Stimulated activated CD4-positive, alpha-beta T cell treated with anti-CD3 and anti-CD28 coated beads, Interleukin-2, amount 100 ng/mL, for 24 hours (primary cell): ENCODE results near the gene APOL6.
A peak's percentile ranks its signal among the peaks of the same experiment; 100 is the strongest.
"Not testable (repeated sequence)": the region's sequence is repeated elsewhere in the genome, so short reads cannot be mapped to it uniquely, and the experiment has no call there.

ENCODE experiments used
- DNase-seq, 2 donors: peaks; one replicate each; pipeline ENCODE4 v3.0.0-alpha.2; 2020

The APOL6 gene

DNA sequence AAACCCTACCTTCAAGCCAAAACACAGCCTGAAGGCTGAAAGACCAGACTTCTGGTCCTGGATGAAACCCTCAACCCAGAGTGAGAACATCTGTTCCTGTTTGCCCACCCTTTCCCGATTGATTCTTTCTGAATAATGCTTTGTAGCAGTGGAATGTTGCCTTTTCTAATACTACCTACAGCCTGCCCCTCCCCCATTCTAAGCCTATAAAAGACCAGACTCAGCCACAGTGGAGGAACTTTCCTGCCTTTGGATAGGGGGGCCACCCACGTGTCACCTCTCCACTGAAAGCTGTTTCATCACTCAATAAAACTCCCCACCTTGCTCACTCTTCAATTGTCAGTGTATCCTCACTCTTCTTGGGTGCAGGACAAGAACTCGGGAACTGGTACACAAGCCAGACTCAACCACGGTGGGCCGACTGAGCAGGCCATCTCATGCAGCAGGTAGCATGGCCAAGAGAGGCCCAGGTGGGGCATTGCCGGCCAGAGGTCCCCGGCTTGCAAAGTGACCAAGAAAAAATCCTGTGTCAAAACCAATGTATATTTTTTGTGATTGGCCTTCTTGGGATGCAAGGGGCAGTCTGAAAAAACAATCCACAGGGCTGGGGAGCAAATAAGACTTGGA is 6.6 kb upstream of the APOL6 start:
- DNase-seq: no peak

DNA sequence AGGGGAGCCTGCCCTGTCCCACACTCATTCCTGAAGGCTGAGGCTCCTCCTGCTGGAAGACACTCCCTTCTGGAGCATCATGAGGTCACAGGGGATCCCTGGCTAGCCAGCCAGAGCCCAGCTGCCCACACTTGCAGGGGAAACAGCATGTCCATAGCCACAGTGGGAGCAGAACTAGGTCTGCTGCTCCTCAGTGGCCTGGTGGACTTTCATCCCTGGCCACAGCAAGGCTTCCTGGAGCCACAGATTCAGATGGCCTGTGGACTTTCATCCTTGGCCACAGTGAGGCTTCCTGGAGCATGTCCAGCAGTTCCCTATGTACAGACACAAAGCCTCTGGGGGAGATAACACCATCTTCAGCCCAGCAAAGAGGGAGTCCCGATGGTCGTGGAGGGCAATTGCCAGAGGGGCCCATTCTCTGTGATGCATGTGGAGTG is 5.9 kb upstream of the APOL6 start:
- DNase-seq: no peak

DNA sequence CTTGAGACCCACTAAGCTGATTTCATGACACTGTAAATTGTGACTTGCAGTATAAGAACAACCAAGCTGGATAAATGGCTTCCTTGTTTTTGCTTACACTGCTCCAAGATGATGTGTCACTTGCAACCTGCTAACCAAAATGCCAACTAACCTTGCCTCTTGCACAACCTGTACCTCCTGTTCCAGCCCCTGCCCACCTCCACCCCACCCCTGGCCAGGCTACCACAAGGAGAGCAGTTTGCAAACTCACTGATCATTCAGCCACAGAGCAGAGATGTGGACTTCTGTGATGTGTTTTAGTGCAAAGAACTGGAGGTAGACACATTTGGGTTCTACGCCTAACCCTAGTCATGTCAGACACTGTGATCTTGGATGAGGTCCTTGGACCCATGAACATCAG is 4.3 kb upstream of the APOL6 start:
- no peak for DNase-seq

DNA sequence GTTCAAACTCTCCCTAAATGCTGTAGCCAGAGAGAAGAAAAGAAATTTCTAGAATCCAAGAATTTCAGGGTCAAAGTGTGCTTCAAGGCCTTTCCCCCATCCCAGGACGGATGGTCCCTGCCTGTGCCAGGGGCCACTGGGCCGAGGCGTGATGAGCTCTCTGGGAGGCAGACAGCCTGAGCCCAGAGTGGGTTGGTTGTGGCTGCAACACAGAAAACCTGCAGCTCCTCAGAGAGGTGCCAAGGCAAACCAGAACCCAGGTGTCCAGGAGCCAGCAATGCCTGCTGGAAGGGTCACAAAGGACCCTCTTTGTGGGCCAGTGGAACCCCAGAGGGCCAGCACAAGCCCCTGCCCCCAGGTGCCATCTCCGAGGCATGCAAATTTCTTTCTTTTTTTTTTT is 2.6 kb upstream of the APOL6 start:
- no peak for DNase-seq

DNA sequence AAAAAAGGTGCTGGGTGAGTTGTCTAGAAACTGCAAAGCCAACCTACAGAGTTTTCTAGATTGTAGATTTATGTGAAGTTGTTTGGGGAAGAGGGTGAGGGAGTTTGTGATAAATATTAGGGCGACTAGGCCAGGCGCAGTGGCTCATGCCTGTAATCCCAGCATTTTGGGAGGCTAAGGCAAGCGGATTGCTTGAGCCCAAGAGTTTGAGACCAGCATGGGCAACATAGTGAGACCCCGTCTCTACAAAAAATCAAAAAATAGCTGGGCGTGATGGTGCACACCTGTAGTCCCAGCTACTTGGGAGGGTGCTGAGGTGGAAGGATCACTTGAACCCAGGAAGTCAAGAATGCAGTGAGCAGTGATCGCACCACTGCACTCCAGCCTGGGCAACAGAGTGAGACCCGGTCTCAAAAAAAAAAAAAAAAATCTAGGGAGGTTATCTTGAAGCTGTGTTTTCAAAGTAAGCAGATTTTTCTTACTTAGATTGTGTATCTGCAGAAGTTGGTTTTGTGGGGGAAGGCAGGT is 844 bp downstream of the APOL6 start:
- DNase-seq: no peak

DNA sequence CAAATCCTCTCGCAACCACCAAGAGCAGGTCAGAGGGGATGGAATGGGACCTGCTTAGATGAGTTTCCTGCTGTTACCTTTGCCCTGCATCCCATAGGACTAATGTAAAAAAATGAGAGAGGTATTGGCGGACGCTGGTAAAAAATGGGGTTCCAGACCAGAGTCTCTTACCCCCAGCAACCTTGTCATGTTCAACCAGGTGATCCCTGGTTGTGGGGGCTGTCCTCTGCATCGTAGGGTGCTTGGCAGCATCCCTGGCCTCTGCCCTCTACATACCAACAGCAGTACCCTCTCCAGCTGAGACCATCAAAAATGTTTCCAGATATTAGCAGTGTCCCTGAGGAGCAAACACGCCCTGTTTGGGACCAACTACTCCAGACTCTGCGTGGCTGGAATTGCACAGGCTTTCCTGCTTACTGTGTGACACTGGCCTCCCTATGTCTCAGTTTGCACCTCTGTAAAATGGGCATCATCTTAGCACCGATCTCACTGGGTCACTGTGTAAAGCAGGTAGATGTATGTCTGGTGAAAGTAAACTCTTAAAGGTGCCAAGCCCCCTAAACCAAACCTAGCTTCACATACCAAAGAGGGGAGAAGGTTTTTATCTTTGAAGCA is 1.5 kb downstream of the APOL6 start:
- no peak for DNase-seq

DNA sequence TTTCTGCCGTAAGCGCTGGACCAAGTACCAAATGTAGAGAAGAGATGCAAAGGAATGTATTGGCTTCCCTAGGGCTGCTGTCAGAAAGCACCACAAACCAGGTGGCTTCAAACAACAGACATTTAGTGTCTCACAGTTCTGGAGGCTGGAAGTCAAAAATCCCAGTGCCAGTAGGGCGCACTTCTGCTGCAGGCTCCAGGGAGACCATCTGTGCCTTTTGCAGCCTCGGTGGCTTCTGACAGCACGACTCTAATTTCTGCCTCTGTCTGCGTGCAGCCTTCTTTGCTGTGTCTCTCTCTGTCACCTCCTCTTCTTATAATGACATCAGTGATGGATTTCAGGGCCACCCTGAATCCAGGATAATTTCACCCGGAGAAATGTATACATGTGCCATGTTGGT is 2.8 kb downstream of the APOL6 start:
- DNase-seq: no peak

DNA sequence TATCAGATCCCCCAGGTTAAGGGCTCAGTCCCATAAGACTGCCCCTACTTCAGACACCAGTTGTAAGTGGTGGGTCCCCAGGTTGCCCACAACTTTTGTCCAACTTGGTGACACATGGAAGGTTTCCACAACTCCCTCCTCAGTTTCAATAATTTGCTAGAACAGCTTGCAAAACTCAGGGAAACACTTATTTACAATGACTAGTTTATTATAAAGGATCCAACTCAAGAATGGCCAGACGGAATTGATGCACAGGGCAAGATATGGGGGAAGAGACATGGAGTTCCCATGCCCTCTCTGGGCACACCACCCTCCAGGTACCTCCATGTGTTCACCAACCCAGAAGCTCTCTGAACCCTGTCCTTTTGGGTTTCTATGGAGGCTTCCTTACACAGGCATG is 5.6 kb downstream of the APOL6 start:
- DNase-seq: no peak

DNA sequence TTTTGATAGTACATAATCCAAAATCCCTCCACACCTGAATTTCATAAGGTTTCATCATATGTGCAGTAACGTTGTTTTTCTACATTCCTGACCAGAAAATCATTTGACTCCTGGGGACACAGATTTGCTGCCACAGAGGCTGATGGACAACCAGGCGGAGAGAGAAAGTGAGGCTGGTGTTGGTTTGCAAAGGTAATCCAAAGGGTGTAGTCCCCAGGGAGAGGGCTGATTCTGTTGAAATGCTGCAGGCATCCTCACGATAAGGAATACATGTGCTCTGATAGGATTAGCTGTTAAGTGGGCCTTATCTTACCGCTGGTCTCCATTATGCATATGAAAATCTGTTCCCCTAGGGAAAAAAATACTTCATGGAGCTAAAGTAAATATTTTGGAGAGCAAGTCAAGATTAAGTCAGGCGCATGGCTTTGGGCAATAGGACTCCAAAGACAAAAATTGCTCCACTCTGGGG is 8.1 kb downstream of the APOL6 start:
- DNase-seq: no peak

DNA sequence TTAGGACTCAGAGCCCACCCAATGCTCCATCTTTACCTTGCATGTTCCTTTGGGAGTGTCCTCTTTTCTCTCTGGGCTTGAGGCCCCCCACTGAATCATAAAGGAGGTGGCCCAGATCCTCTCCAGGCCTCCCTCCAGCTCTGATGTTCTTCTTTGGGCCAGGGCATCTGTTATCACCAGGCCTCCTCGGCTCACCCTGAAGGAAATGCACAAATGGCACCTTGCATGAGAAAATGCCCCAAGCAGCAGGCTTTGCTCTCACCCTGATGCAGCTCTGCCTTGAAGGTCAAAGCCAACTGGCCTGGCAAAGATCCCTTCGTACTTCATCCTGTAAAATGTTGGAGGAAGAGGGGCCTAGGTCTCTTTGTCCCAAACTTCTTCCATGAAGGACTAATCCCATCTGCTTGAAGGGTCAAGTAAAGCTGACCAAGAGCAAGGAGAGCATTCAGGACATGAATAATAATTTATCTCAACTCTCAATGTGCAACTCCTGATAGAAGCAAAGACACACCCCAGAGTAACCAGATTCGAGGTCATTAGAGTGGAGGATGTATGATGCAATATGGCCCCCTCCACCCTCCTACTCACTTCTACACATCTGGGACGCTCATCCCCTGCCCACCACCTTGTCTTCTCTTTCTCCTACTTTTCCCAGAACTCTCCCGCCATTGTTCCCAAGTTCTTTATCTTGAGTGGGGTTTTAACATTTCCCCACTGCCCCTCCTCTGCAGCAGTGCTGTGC is 9.5 kb downstream of the APOL6 start:
- no peak for DNase-seq

DNA sequence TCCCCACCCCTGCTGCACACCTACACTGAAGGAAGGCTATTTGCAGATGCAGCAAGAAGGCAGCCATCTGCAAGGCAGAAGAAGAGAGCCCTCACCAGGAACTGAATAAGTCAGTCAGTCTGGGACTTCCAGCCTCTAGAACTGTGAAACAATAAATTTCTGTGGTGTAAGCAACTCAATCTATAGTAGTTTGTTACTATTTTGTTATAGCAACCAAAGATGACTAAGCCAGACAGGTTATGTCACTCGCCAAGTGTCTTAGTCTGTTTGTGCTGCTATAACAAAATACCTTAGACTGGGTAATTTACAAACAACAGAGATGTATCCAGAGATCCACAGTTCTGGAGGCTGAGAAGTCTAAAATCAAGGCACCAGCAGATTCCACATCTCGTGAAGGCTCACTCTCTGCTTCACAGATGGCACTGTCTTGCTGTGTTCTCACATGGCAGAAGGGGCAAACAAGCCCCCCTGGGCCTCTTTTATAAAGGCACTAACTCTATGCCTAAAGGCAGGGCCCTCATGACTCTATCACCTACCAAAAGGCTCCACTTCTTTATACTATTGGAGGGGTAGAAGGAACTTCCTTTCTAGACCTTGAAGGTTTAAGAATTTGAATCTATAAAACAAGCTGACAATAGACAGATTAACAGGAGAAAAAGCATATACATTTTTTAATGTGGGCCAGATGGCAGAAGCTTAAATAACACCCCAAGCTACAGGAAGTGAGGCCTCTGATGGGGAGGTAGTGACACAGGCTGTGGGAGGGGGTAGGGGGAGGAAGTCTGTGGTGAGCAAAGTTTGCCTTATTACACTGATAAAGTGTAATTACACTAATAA is 12.3 kb downstream of the APOL6 start:
- DNase-seq: peak; percentile 25 to 56

DNA sequence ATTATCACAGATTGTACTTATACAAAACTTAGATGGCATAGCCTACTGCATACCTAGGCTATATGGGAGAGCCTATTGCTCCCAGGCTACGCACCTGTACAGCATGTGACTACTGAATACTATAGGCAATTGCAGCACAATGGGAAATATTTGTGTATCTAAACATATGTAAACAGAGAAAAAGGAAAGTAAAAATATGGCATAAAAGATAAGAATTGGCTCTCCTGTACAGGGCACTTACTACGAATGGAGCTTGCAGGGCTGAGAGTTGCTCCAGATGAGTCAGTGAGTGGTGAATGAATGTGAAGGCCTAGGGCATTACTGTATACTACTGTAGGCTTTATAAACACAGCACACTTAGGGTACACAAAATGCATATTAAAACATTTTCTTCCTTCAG is 13.2 kb downstream of the APOL6 start:
- DNase-seq: no peak

DNA sequence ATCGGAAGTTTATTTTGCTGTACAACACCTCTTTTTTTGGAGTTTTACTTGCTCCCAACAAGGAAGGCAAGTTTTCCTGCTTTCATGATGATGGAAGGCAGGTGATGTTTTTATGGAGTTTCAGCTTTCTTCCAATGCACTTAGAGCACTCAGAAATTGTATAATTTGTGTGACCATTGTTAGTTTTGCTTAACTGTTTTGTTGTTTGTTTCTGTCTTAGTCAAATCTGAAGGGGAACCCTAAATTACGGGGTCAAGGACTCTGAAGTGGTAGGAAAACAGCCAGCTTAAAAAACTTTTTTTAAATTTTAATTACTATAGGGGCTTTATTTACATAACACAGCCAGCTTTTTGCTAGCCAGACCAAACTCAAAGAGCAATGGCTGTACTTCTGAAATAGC is 14.7 kb downstream of the APOL6 start:
- no peak for DNase-seq

DNA sequence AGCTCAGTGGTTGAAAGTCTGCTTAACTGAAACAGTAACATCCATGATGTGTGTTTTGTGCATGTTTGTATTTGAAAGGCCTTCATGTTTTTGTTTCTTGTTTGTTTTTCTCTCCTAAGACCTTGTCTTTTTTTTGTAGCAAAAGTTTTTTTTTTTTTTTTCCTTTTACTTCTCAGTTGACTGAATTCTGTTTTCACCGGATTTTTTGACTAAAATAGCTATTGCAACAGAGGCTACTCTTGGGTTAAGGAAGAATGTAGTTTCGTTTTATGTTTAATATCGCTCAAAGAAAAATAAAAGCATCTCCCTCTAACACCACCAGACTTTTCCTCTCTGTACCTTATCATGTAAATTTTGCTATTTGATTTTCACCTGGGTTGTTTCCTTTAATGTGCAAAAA is 15.1 kb downstream of the APOL6 start:
- DNase-seq: no peak

DNA sequence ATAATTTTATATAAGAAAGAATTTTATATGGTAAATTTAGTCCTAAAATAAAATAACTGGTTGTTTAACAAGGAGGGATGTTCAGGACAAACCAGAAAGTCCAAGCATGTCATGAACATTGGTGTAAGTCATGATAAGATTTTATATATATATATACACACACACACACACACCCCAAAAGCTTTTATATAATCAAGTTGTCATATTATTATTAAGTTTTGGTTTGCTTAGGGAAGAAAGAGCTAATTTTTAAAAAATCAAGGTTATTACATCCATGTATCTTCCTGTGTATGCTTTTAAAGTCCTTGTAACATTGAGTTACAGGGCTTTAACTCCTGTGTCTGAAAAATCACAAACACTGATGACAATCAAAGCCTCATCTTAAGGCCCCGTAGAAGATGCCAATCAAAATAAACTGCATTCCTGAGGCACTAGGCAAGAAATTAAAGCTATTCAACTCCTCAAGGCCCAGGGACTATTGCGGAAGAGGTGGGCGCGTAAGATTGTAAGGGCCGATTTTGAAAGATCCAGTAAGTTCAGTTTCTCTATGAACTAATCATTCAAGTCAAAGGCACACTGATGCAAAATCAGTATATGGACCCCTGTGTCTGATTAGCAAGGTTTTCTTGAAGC is 16.8 kb downstream of the APOL6 start:
- DNase-seq: no peak

DNA sequence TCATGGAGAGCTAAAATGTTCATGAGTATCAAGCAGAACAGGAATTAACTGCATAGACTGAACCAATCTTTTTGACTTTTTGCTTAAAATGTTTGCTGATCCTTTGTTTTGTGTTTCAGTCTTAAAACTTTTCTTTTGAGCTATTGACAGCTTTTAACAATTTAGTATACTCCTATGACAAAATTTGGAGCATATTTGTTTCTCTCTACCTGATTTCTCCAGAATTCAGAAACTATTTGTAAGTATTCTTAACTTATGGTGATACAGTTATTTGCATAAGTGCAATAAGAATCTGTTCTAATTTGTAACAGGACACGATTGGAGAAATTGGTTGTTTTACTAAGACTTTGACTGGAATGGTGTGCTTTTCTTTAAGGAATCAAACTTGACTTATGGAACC is 18.5 kb downstream of the APOL6 start:
- DNase-seq: not testable (repeated sequence)

DNA sequence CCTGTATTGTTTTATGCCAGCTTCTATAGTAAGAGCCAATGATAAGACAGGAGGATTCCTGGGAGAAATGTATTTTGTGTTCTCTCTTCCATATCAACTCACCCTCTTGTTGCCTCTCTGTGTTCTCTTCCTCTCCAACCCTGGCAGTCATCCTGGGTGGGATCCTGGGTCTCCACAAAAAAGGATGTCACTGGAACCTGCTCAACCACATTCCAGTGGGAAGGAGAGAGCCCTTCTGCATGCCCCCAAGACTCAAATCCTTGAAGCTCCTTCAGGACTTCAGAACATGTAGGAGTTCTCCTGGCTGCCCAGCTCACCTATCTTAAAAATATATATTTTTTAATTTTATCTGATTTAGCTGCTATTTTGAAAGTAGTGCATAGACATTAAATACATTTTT is 26.1 kb downstream of the APOL6 start:
- DNase-seq: no peak

DNA sequence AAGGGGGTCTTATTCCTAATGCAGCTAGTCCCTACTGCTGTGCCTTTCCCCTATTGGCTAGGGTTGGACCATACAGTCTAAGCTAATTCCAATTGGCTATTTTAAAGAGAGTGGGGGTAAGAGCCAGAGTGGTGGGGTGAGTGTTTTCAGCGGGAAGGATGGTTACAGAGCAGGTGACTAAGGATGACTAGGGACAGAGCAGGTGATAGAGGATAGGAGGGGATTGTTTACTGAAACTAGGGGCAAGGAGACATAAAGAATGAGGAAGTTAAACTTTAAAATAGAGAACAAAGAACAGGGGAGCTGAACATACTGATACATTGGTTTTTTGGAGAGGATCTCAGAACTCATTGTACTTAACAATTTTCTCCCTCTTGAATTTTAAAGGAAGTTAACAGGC is 27.8 kb downstream of the APOL6 start:
- DNase-seq: not testable (repeated sequence)

DNA sequence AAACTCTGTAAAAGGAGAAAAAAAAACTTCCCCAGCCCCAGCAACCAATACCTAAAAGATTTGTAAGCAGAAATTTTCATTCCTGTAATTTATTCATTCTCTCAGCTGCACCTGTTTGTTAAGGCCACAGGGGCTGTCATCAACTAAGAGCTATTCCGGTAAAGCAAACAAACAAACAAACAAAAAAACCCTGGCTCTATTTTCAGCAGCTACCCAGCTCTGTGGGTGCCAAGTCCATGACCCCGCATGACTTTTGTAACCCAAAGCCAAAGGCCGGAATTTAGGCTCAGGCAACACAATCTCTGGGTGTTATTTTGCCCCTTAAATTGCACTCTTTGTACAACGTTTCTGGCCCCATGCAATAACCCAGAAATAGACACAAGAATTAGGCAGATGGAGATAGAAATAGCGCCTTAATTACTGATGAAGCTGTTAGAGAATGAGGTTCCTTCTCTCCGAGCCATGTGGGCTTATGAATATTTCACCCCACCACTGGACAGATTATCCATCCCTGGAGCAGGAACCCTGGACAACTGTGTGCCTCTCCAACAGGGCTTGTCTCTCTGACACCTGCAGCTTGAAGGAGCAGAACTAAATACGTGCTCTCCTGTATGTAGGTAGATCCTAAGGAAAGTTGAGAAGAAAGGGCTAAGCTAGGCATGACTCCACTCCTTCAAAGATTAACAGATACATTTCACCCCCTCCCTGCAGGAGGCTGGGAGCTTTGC is 29.4 kb downstream of the APOL6 start:
- DNase-seq: no peak

DNA sequence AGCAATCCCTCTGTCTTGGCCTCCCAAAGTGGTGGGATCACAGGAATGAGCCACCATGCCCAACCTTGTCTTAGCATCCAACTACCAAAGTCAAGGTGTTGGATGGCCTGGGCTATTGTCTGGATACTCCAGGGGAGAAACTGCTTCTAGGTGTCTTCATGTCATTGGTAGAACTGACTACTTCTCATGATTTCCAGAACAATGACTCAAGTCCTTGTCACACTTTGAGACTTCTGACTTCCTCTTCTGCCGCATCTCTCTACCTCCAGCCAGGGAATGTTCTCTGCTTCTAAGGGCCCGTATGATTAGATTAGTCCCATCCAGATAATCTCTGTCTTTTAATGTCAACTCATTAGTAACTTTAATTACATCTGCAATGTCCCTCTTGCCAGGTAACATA is 30.6 kb downstream of the APOL6 start:
- DNase-seq: no peak

DNA sequence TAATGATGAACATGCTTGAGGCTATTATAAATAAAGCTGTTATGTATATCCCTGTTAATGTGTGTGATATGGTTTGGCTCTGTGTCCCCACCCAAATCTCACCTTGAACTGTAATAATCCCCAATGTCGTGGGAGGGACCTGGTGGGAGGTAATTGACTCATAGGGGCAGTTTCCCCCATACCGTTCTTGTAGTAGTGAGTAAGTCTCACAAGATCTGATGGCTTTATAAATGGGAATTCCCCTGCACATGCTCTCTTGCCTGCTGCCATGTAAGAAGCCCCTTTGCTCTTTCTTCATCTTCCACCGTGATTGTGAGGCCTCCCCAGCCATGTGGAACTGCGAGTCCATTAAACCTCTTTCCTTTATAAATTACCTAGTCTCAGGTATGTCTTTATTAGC is 31.2 kb downstream of the APOL6 start:
- peak; percentile 48 to 74 for DNase-seq
